Liver (tissue), 9 donors: ENCODE measurements around the gene GRAMD4. TPM values are rescaled to one million over a fixed set of nuclear protein-coding genes. Genes with fewer than 3 reads are reported as not detected.

Source experiments
- DNase-seq: peaks from one replicate; pipeline ENCODE4 v3.0.0-alpha.2; 2017; ENCODE audit warnings: low spot score
- H3K27ac ChIP-seq, 2 donors: one replicate each; pipeline ENCODE4 v1.7.0; 2013; ENCODE audit warnings: inconsistent platforms in 2 of 2, low read length in 2 of 2, control low read depth in 1 of 2, low read depth in 1 of 2, mild to moderate bottlenecking in 1 of 2
- H3K27me3 ChIP-seq, 4 donors: one replicate each; pipeline versions ENCODE4 v1.6.1 to v1.7.0; 2013; ENCODE audit warnings: low read length in 3 of 4, inconsistent platforms in 1 of 4, mild to moderate bottlenecking in 1 of 4, moderate library complexity in 1 of 4; ENCODE audit not compliant: control insufficient read depth in 4 of 4, insufficient read depth in 4 of 4
- H3K36me3 ChIP-seq, 4 donors: one replicate each; pipeline versions ENCODE4 v1.6.1 to v1.7.0; 2013; ENCODE audit warnings: low read length in 3 of 4, mild to moderate bottlenecking in 3 of 4, low read depth in 1 of 4, moderate library complexity in 1 of 4; ENCODE audit not compliant: control insufficient read depth in 4 of 4, insufficient read depth in 3 of 4
- H3K4me1 ChIP-seq, 4 donors: one replicate each; pipeline versions ENCODE4 v1.6.1 to v1.7.0; 2013; ENCODE audit warnings: low read length in 3 of 4, mild to moderate bottlenecking in 3 of 4, moderate library complexity in 1 of 4; ENCODE audit not compliant: control insufficient read depth in 4 of 4, insufficient read depth in 4 of 4
- H3K4me3 ChIP-seq, 3 donors: one replicate each; pipeline versions ENCODE4 v1.6.1 to v1.7.0; 2013; ENCODE audit warnings: low read length in 3 of 3, control low read depth in 1 of 3, low read depth in 1 of 3, mild to moderate bottlenecking in 1 of 3
- H3K9ac ChIP-seq, 2 donors: one replicate each; pipeline ENCODE4 v1.7.0; 2013; ENCODE audit warnings: low read length in 2 of 2, mild to moderate bottlenecking in 2 of 2, moderate library complexity in 2 of 2, control low read depth in 1 of 2, low read depth in 1 of 2
- H3K9me3 ChIP-seq, 4 donors: one replicate each; pipeline versions ENCODE4 v1.6.1 to v1.7.0; 2013; ENCODE audit warnings: low read length in 3 of 4; ENCODE audit not compliant: control insufficient read depth in 4 of 4
- CTCF ChIP-seq: fragments of 150-350 bp; IDR thresholded peaks from 2 replicates; pipeline ENCODE4 v1.5.1; 2017; ENCODE audit warnings: improper control_type of control experiment, low read depth, low read length; ENCODE audit not compliant: missing input control
- EGR1 ChIP-seq, 2 donors: IDR thresholded peaks; 2 replicates each; pipeline ENCODE4 v1.6.1; 2016 to 2018; ENCODE audit warnings: antibody characterized with exemption in 2 of 2, low read depth in 2 of 2
- FOXA1 ChIP-seq: IDR thresholded peaks from 2 replicates; pipeline ENCODE4 v1.6.1; 2016; ENCODE audit warnings: antibody characterized with exemption
- FOXA2 ChIP-seq: IDR thresholded peaks from 2 replicates; pipeline ENCODE4 v1.6.1; 2016; ENCODE audit warnings: antibody characterized with exemption
- HNF4A ChIP-seq, 2 donors: conservative IDR thresholded peaks; 2 replicates each; pipeline ENCODE4 v1.6.1; 2016; ENCODE audit warnings: antibody characterized with exemption in 2 of 2, mild to moderate bottlenecking in 2 of 2
- HNF4G ChIP-seq: IDR thresholded peaks from 2 replicates; pipeline ENCODE4 v1.6.1; 2016; ENCODE audit warnings: antibody characterized with exemption
- JUND ChIP-seq, 2 donors: IDR thresholded peaks; 2 replicates each; pipeline ENCODE4 v1.6.1; 2016; ENCODE audit warnings: antibody characterized with exemption in 2 of 2
- NR2F2 ChIP-seq: IDR thresholded peaks from 2 replicates; pipeline ENCODE4 v1.6.1; 2016; ENCODE audit warnings: antibody characterized with exemption
- RAD21 ChIP-seq, 2 donors: IDR thresholded peaks; 2 replicates each; pipeline ENCODE4 v1.6.1; 2016; ENCODE audit warnings: antibody characterized with exemption in 2 of 2, mild to moderate bottlenecking in 2 of 2
- RXRA ChIP-seq, 2 donors: IDR thresholded peaks; 2 replicates each; pipeline ENCODE4 v1.6.1; 2017 to 2018; ENCODE audit warnings: antibody characterized with exemption in 2 of 2, mild to moderate bottlenecking in 1 of 2
- SP1 ChIP-seq: IDR thresholded peaks from 2 replicates; pipeline ENCODE4 v1.6.1; 2018; ENCODE audit warnings: antibody characterized with exemption, mild to moderate bottlenecking
- TAF1 ChIP-seq: conservative IDR thresholded peaks from 2 replicates; pipeline ENCODE4 v1.6.1; 2016; ENCODE audit warnings: antibody characterized with exemption, mild to moderate bottlenecking
- YY1 ChIP-seq: IDR thresholded peaks from 2 replicates; pipeline ENCODE4 v1.6.1; 2016; ENCODE audit warnings: antibody characterized with exemption, mild to moderate bottlenecking
- ZBTB33 ChIP-seq: IDR thresholded peaks from 2 replicates; pipeline ENCODE4 v1.6.1; 2016; ENCODE audit warnings: antibody characterized with exemption
- WGBS: extraction: QIAGEN DNeasy Blood & Tissue Kit; methylation state at CpG from one replicate; pipeline ENCODE4 v1.1.7; 2013; 5-methylcytosine and 5-hydroxymethylcytosine counted together
- polyA plus RNA-seq, 2 donors: library from polyadenylated mRNA; stranded (reverse) in 1 of 2; unstranded in 1 of 2; fragments of 200-250 nt in 1 of 2; fragments of >200 nt in 1 of 2; fragmentation: Nextera tagmentation in 1 of 2; extraction: Ambion mirVana in 1 of 2; gene quantifications; one replicate each; pipeline versions ENCODE4 v1.2.1 to v1.2.3, GENCODE V29; 2013 to 2015
- total RNA-seq, 2 donors: library from RNA; depleted of rRNA; stranded (reverse); fragments of >200 nt; gene quantifications; one replicate each; pipeline ENCODE4 v1.2.3, GENCODE V29; 2014
- TF ChIP-seq, protein P1 (sequence below): IDR thresholded peaks from 2 replicates; pipeline ENCODE4 v1.6.1; 2016; ENCODE audit warnings: antibody characterized with exemption
- TF ChIP-seq, protein P2 (sequence below): IDR thresholded peaks from 2 replicates; pipeline ENCODE4 v1.6.1; 2016; ENCODE audit warnings: antibody characterized with exemption
- donor health status: healthy.
- donor health status: healthy.
- donor health status: healthy.
- donor health status: healthy.
- donor health status: healthy.

Gene GRAMD4
- total and polyA plus RNA-seq, 4 donors: 2.7 to 53.5 (median 21.6) TPM

DNA sequence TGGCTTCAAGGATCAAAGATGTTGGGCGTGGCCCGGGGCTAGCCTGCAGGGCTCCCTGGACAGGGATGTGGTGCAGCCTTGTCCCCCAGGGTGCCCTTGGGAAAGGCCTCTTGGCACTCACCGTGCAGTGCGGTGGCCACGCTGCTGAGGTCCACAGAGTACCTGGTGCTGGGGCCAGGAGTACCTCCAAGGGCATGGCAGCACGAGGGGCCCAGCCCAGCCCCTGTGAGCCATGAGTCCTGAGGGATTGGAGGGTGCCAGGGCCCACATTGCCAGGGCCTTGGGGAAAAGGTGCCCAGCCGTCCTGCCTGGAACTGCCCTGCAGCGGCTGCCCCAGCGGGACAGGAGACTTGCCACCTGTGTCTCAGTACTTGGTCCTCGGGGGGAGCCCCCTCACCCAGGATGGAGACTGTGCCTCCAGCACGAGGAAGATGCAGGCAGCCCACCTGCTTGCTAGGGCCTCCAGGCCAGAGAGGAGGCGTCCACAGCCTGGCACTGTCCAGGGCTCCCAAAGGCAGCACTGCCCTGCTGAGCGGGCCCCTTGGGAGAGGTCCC lies 44.2 kb downstream of the GRAMD4 start:
- peaks cover 24 to 57% (median 39%) of the 10 kb centered on the region in 4 donors for H3K36me3 ChIP-seq
- H3K9ac ChIP-seq: no peak overlapping the region
- WGBS: 96% methylated on average over 13 of the region's 13 CpGs
- H3K27me3 ChIP-seq: no peaks in the 10 kb centered on the region
- no peak for DNase-seq
- H3K27ac ChIP-seq: no peak overlapping the region
- H3K4me3 ChIP-seq: no peak overlapping the region
- peaks cover 2 to 19% (median 11%) of the 10 kb centered on the region in 4 donors for H3K4me1 ChIP-seq
- TF ChIP-seq CTCF (no peak), NR2F2 (no peak), EGR1 (IDR thresholded peaks at IDR 0.05; ENCODE audit: low read depth in 2 of 2) (no peak), HNF4G (no peak), RAD21 (IDR thresholded peaks at IDR 0.05) (no peak)
- H3K9me3 ChIP-seq: no peaks in the 10 kb centered on the region

DNA sequence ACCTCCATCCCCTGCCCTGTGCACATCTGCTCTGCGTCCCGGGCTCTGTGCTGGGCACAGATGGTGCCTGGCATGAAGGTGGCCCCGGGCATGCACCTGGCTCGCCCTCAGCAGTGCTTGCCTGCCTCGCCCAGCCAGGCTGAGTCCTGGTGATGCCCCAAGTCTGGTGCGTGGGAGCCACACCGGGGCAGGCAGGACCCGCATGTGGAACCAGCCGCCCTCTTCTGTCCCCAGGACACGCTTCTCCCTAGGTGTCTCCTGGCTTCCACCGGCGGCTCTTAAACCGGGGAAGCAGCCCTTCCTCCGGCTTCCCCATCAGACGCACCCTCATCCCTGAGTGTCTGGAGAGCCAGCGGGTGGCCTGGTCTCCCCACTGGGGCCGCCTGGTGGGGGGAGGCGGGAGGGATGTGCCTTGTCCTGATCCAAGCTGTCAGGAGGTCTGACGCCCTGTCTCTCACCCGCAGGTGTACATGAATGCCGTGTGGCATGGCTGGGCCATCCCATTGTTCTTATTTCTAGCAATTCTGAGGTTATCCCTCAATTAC lies 45.0 kb downstream of the GRAMD4 start:
- no peak for TF ChIP-seq EGR1 (IDR thresholded peaks at IDR 0.05; ENCODE audit: low read depth in 2 of 2)
- TF ChIP-seq SP1: no peak
- TF ChIP-seq YY1: no peak
- no peak for TF ChIP-seq RXRA (IDR thresholded peaks at IDR 0.05)
- TF ChIP-seq TAF1: no peak
- TF ChIP-seq NR2F2: no peak
- TF ChIP-seq HNF4G: no peak
- TF ChIP-seq, protein P1, sequence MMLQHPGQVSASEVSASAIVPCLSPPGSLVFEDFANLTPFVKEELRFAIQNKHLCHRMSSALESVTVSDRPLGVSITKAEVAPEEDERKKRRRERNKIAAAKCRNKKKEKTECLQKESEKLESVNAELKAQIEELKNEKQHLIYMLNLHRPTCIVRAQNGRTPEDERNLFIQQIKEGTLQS: no peak
- TF ChIP-seq RAD21 (IDR thresholded peaks at IDR 0.05): no peak
- TF ChIP-seq HNF4A (conservative IDR thresholded peaks at IDR 0.05): no peak
- TF ChIP-seq CTCF: no peak
- TF ChIP-seq FOXA2: no peak
- Histone ChIP-seq H3K4me1 (peaks cover 2 to 11% (median 6%) of the 10 kb centered on the region in 4 donors), H3K9ac (no peak overlapping the region), H3K4me3 (no peak overlapping the region), H3K27ac (no peak overlapping the region), H3K36me3 (peaks cover 25 to 63% (median 41%) of the 10 kb centered on the region in 4 donors), H3K27me3 (no peaks in the 10 kb centered on the region), H3K9me3 (no peaks in the 10 kb centered on the region)
- no peak for DNase-seq
- 97% methylated on average over 21 of the region's 21 CpGs for WGBS

GRCh38 chr22:46665751-46666280 lies 45.6 kb downstream of the GRAMD4 start:
- Histone ChIP-seq H3K27me3 (no peaks in the 10 kb centered on the region), H3K27ac (no peak overlapping the region), H3K9ac (no peak overlapping the region), H3K9me3 (no peaks in the 10 kb centered on the region), H3K4me1 (peaks cover 0 to 5% (median 2%) of the 10 kb centered on the region in 4 donors), H3K36me3 (peaks cover 26 to 65% (median 43%) of the 10 kb centered on the region in 4 donors), H3K4me3 (no peak overlapping the region)
- WGBS: 97% methylated on average over 18 of the region's 18 CpGs
- no peak for DNase-seq
- no peak for TF ChIP-seq RXRA (IDR thresholded peaks at IDR 0.05)
- TF ChIP-seq FOXA1: no peak
- no peak for TF ChIP-seq TAF1
- TF ChIP-seq YY1: no peak
- TF ChIP-seq FOXA2: no peak
- TF ChIP-seq, protein P1: no peak
- no peak for TF ChIP-seq RAD21 (IDR thresholded peaks at IDR 0.05)
- no peak for TF ChIP-seq HNF4A (conservative IDR thresholded peaks at IDR 0.05)
- TF ChIP-seq SP1: no peak
- TF ChIP-seq NR2F2: no peak
- TF ChIP-seq HNF4G: no peak
- TF ChIP-seq, protein P2, sequence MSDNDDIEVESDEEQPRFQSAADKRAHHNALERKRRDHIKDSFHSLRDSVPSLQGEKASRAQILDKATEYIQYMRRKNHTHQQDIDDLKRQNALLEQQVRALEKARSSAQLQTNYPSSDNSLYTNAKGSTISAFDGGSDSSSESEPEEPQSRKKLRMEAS: no peak
- no peak for TF ChIP-seq EGR1 (IDR thresholded peaks at IDR 0.05; ENCODE audit: low read depth in 2 of 2)
- TF ChIP-seq JUND (IDR thresholded peaks at IDR 0.05): no peak
- no peak for TF ChIP-seq ZBTB33
